Thyroid gland (tissue), 4 donors: ENCODE measurements around the gene RALGDS. TPM values are rescaled to one million over a fixed set of nuclear protein-coding genes. Genes with fewer than 3 reads are reported as not detected.
A peak's percentile ranks its signal among the peaks of the same experiment; 100 is the strongest.

Experiments
- DNase-seq, 2 donors: peaks; one replicate each; pipeline ENCODE4 v3.0.0-alpha.2; 2019
- H3K27ac ChIP-seq, 3 donors: fragments of 200-600 bp; sonication (generic); 1 replicate in 2 of 3; 2 replicates in 1 of 3; pipeline ENCODE4 v1.5.1; 2016 to 2019; ENCODE audit warnings: mild to moderate bottlenecking in 1 of 3, moderate library complexity in 1 of 3
- H3K27me3 ChIP-seq: fragments of 200-600 bp; sonication (generic); one replicate; pipeline ENCODE4 v1.5.1; 2019
- H3K36me3 ChIP-seq, 2 donors: fragments of 200-600 bp; sonication (generic); one replicate each; pipeline ENCODE4 v1.5.1; 2016 to 2019
- H3K4me1 ChIP-seq, 2 donors: fragments of 200-600 bp; sonication (generic); one replicate each; pipeline ENCODE4 v1.5.1; 2017 to 2019
- H3K4me3 ChIP-seq, 3 donors: fragments of 200-600 bp; sonication (generic); replicated peaks in 1 of 3; 1 replicate in 2 of 3; 2 replicates in 1 of 3; pipeline ENCODE4 v1.5.1; 2016; ENCODE audit warnings: mild to moderate bottlenecking in 1 of 3
- H3K9me3 ChIP-seq: fragments of 200-600 bp; sonication (generic); one replicate; pipeline ENCODE4 v1.5.1; 2017
- POLR2A ChIP-seq, 2 donors: fragments of 450-650 bp; IDR thresholded peaks; one replicate each; pipeline ENCODE4 v1.6.1; 2017; ENCODE audit warnings: antibody characterized with exemption in 2 of 2, mild to moderate bottlenecking in 2 of 2, moderate library complexity in 1 of 2
- WGBS, 2 donors: methylation state at CpG; one replicate each; pipeline ENCODE4 v1.1.5; 2017; 5-methylcytosine and 5-hydroxymethylcytosine counted together
- intact Hi-C: fragments of 100-400 bp; cut with DNase I; formaldehyde crosslinking; loops from one replicate; pipeline ENCODE4 v1.15.1; 2023
- total RNA-seq, 4 donors: library from RNA; depleted of rRNA; stranded (reverse); fragments of >200 nt; gene quantifications; one replicate each; pipeline ENCODE4 v1.2.3, GENCODE V29; 2016
- TF ChIP-seq, protein P1 (sequence below), 6 experiments: fragments of 200-600 bp in 3 of 6; fragments of 450-650 bp in 3 of 6; sonication (generic) in 3 of 6; IDR thresholded peaks; one replicate each; pipeline ENCODE4 v1.5.1; 2016 to 2019; ENCODE audit warnings: antibody characterized with exemption in 6 of 6, mild to moderate bottlenecking in 2 of 6, inconsistent platforms in 1 of 6, moderate library complexity in 1 of 6

Gene RALGDS
- total RNA-seq, 4 donors from 2014 or later = 32.2 to 55.3 (median 43.5) TPM

DNA sequence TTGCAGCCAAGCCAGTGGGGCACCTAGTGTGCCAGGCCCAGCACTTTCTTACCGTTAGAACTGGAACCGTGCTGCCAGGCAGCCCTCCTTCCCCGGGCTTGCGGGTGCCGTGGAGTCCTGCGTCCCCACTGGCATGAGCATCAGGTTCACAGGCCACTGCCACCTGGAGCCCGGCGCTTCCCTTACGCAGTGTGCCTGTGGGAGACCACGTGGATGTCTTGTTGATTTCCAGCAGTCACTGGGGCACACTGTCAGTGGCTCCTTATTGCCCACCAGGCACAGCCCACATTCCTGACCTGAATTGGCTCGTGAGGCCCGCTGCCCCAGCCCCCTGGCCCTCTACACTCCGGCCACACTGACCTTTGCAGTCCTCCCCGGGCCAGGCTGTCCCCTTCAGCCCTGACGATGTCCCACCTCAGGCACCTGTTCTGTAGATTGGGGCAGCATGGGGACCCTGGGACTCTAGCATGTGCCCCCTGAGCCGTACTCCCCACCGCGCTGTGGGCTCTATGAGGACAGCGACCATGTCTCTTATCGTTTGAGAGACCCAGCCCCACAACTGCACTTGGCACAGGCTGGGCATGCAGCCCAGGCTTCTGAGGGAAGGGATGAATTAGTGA is 69.6 kb downstream of the RALGDS start:
- WGBS, 2 donors = 94 to 97% methylated on average over 8 to 20 of the region's 20 CpGs

GRCh38 chr9:133050781-133051180 is 70.3 kb downstream of the RALGDS start:
- H3K36me3 ChIP-seq = peaks cover 51 to 59% of the 10 kb centered on the region in 2 donors
- H3K27ac ChIP-seq = no peak overlapping the region
- TF ChIP-seq, protein P1, sequence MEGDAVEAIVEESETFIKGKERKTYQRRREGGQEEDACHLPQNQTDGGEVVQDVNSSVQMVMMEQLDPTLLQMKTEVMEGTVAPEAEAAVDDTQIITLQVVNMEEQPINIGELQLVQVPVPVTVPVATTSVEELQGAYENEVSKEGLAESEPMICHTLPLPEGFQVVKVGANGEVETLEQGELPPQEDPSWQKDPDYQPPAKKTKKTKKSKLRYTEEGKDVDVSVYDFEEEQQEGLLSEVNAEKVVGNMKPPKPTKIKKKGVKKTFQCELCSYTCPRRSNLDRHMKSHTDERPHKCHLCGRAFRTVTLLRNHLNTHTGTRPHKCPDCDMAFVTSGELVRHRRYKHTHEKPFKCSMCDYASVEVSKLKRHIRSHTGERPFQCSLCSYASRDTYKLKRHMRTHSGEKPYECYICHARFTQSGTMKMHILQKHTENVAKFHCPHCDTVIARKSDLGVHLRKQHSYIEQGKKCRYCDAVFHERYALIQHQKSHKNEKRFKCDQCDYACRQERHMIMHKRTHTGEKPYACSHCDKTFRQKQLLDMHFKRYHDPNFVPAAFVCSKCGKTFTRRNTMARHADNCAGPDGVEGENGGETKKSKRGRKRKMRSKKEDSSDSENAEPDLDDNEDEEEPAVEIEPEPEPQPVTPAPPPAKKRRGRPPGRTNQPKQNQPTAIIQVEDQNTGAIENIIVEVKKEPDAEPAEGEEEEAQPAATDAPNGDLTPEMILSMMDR (IDR thresholded peaks at IDR 0.05) = no peak
- TF ChIP-seq POLR2A (IDR thresholded peaks at IDR 0.05) = no peak
- no peaks in the 10 kb centered on the region for H3K27me3 ChIP-seq
- intact Hi-C loops = no loop called here
- 87 to 90% methylated on average over 10 of the region's 10 CpGs for WGBS, 2 donors
- no peak for DNase-seq
- no peak overlapping the region for H3K4me3 ChIP-seq
- no peaks in the 10 kb centered on the region for H3K9me3 ChIP-seq
- H3K4me1 ChIP-seq = no peaks in the 10 kb centered on the region

More for the DNA sequence above, 69.6 kb downstream of the RALGDS start:
- no peaks in the 10 kb centered on the region for H3K27me3 ChIP-seq
- TF ChIP-seq, protein P1 (IDR thresholded peaks at IDR 0.05) = no peak
- TF ChIP-seq POLR2A (IDR thresholded peaks at IDR 0.05) = no peak
- DNase-seq = no peak
- no peaks in the 10 kb centered on the region for H3K4me1 ChIP-seq
- no peaks in the 10 kb centered on the region for H3K9me3 ChIP-seq
- intact Hi-C loops = no loop called here
- peaks cover 51 to 58% of the 10 kb centered on the region in 2 donors for H3K36me3 ChIP-seq
- H3K4me3 ChIP-seq = no peak overlapping the region
- no peak overlapping the region for H3K27ac ChIP-seq

DNA sequence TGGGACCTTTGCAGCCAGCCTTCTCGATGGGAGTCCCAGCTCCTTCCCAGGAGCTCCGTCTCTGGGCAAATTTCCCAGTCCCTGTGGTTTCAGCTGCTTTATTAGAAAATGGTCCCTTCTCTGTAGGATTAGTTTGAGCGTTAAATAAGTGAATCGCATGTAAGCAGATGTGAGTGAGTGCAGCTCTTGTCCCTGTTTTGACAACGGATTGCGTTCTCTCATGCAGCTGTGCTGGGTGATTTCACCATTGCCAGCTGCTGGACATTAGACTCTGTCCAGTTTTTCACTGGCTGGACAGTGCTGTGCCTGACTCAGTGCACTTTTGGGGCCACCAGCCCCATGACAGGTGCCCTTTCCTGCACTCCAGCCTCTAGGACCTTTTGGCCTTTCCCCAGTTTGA is 70.9 kb downstream of the RALGDS start:
- Histone ChIP-seq H3K4me3 (no peak overlapping the region), H3K27ac (no peak overlapping the region), H3K27me3 (no peaks in the 10 kb centered on the region), H3K4me1 (no peaks in the 10 kb centered on the region), H3K36me3 (peaks cover 52 to 60% of the 10 kb centered on the region in 2 donors), H3K9me3 (no peaks in the 10 kb centered on the region)
- WGBS, 2 donors = 93 to 95% methylated on average over 6 of the region's 6 CpGs
- TF ChIP-seq POLR2A (IDR thresholded peaks at IDR 0.05) = no peak
- TF ChIP-seq, protein P1 (IDR thresholded peaks at IDR 0.05) = no peak
- DNase-seq = no peak
- intact Hi-C loops = no loop called here

GRCh38 chr9:133049043-133049442 is 72.0 kb downstream of the RALGDS start:
- 94 to 95% methylated on average over 11 of the region's 13 CpGs for WGBS, 2 donors
- Histone ChIP-seq H3K36me3 (peaks cover 50 to 60% of the 10 kb centered on the region in 2 donors), H3K4me1 (no peaks in the 10 kb centered on the region)

DNA sequence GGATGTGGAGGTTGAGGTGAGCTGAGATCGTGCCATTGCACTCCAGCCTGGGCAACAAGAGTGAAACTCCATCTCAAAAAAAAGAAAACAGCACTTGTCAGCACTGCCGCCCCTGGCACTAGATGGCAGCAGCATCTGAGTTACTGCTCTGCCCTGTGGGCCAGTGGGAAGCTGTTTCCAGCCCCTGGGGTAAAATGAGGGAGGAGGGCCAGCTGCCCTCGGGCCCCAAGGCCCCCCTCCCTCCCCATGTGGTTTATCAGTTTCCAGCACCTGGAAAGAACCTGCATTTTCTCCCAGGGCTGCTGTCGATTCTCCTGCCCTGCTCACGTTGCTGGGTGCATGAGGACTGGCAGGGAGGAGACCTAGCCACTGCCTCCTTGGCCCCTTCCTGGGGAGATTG is 72.4 kb downstream of the RALGDS start:
- no peaks in the 10 kb centered on the region for H3K4me1 ChIP-seq
- no peaks in the 10 kb centered on the region for H3K27me3 ChIP-seq
- H3K9me3 ChIP-seq = no peaks in the 10 kb centered on the region
- no peak overlapping the region for H3K4me3 ChIP-seq
- peaks cover 50 to 59% of the 10 kb centered on the region in 2 donors for H3K36me3 ChIP-seq
- no peak overlapping the region for H3K27ac ChIP-seq
- intact Hi-C loops = loop anchor here (10.0 kb wide), 1 partner anchor 96 kb away; no protein-coding TSS in a partner anchor
- TF ChIP-seq POLR2A (IDR thresholded peaks at IDR 0.05) = no peak
- TF ChIP-seq, protein P1 (IDR thresholded peaks at IDR 0.05) = peak in 1 of 6 experiments; percentile 6
- WGBS, 2 donors = 66 to 82% methylated on average over 5 of the region's 5 CpGs
- DNase-seq = no peak

More at GRCh38 chr9:133049043-133049442, 72.0 kb downstream of the RALGDS start:
- no peak overlapping the region for H3K27ac ChIP-seq
- TF ChIP-seq, protein P1 (IDR thresholded peaks at IDR 0.05) = no peak
- no peak for TF ChIP-seq POLR2A (IDR thresholded peaks at IDR 0.05)
- no peaks in the 10 kb centered on the region for H3K27me3 ChIP-seq
- DNase-seq = no peak
- intact Hi-C loops = loop anchor here (10.0 kb wide), 1 partner anchor 96 kb away; no protein-coding TSS in a partner anchor
- H3K9me3 ChIP-seq = no peaks in the 10 kb centered on the region
- no peak overlapping the region for H3K4me3 ChIP-seq
